Measurements from ENCODE around the gene CPT1C. TPM values are rescaled to one million over a fixed set of nuclear protein-coding genes. Genes with fewer than 3 reads are reported as not detected.

Gene CPT1C
- total RNA-seq, 2 donors from 2014 or later: 1.2 to 2.8 TPM

GRCh38 chr19:49699364-49699763, 8.4 kb downstream of the CPT1C start:
- Histone ChIP-seq H3K27me3 (no peaks in the 10 kb centered on the region), H3K9me3 (no peaks in the 10 kb centered on the region), H3K4me3 (no peak overlapping the region), H3K4me1 (no peaks in the 10 kb centered on the region), H3K27ac (no peak overlapping the region), H3K36me3 (no peaks in the 10 kb centered on the region)
- DNase-seq (ENCODE audit: low spot score): no peak
- TF ChIP-seq CTCF (IDR thresholded peaks at IDR 0.05): no peak

- TF ChIP-seq CTCF (IDR thresholded peaks at IDR 0.05): no peak
- Histone ChIP-seq H3K9me3 (no peaks in the 10 kb centered on the region), H3K4me3 (no peak overlapping the region), H3K27ac (no peak overlapping the region), H3K4me1 (no peaks in the 10 kb centered on the region), H3K27me3 (no peaks in the 10 kb centered on the region), H3K36me3 (no peaks in the 10 kb centered on the region)
- no peak for DNase-seq (ENCODE audit: low spot score)
Measured at GRCh38 chr19:49700563-49700962, 9.6 kb downstream of the CPT1C start.

- Histone ChIP-seq H3K36me3 (no peaks in the 10 kb centered on the region), H3K27ac (no peak overlapping the region), H3K4me1 (no peaks in the 10 kb centered on the region), H3K9me3 (no peaks in the 10 kb centered on the region), H3K4me3 (no peak overlapping the region), H3K27me3 (no peaks in the 10 kb centered on the region)
- DNase-seq (ENCODE audit: low spot score): no peak
- TF ChIP-seq CTCF (IDR thresholded peaks at IDR 0.05): no peak
Measured at GRCh38 chr19:49701271-49701786, 10.4 kb downstream of the CPT1C start.

DNA sequence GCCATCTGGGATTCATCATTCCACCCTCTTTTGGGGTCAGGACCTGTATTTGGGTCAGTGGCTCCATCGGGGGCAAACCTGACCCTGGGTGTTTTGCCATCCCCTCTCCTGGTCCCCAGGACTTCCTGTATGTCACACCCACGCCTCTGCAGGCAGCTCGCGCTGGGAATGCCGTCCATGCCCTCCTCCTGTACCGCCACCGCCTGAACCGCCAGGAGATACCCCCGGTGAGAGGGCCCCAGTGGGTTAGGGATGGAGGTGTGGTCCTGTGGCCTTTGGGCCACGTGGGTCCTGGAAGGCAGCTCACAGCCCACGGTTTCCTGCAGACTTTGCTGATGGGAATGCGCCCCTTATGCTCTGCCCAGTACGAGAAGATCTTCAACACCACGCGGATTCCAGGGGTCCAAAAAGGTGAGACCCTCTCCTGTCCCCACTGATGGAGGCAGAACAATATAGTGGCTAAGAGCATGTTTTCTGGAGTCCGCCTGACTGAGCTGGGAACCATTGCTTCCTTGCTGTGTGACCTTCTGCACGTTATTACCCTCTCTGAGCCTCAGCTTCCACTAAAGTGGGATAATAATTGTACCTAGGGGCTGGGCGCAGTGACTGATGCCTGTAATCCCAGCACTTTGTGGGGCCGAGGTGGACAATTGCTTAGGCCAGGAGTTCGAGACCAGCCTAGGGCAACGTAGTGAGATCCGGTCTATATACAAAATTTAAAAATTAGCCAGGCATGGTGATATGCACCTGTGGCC, 14.1 kb downstream of the CPT1C start:
- no peaks in the 10 kb centered on the region for H3K4me1 ChIP-seq
- DNase-seq (ENCODE audit: low spot score): no peak
- no peaks in the 10 kb centered on the region for H3K36me3 ChIP-seq
- H3K27ac ChIP-seq: no peak overlapping the region
- H3K4me3 ChIP-seq: no peak overlapping the region
- H3K27me3 ChIP-seq: no peaks in the 10 kb centered on the region
- TF ChIP-seq CTCF (IDR thresholded peaks at IDR 0.05): no peak
- no peaks in the 10 kb centered on the region for H3K9me3 ChIP-seq

DNA sequence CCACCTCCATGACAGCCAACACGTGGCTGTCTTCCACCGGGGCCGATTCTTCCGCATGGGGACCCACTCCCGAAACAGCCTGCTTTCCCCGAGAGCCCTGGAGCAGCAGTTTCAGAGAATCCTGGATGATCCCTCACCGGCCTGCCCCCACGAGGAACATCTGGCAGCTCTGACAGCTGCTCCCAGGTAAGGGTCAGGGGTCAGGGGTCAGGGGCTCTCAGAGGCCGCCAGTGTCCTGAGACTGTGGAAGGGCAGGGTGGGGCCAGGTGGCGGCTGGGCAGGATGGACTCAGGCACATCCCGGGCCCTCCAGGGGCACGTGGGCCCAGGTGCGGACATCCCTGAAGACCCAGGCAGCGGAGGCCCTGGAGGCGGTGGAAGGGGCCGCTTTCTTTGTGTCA, 15.0 kb downstream of the CPT1C start:
- Histone ChIP-seq H3K4me3 (no peak overlapping the region), H3K4me1 (no peaks in the 10 kb centered on the region), H3K36me3 (no peaks in the 10 kb centered on the region), H3K9me3 (no peaks in the 10 kb centered on the region), H3K27me3 (no peaks in the 10 kb centered on the region), H3K27ac (no peak overlapping the region)
- no peak for TF ChIP-seq CTCF (IDR thresholded peaks at IDR 0.05)
- no peak for DNase-seq (ENCODE audit: low spot score)

Data from right atrium auricular region (tissue), 2 donors.